GM19193 (cell line): Measurements from ENCODE around the gene MYOCD.

Experiments
- POLR2A ChIP-seq: IDR thresholded peaks from 4 replicates; pipeline ENCODE4 v1.6.1; 2011; ENCODE audit not compliant: insufficient read depth, insufficient read length; ENCODE audit errors: extremely low read depth

The MYOCD gene

GRCh38 chr17:12744298-12744697 lies 78.6 kb downstream of the MYOCD start:
- TF ChIP-seq POLR2A, result no peak

GRCh38 chr17:12744786-12745185 lies 79.1 kb downstream of the MYOCD start:
- TF ChIP-seq POLR2A, result no peak

GRCh38 chr17:12745486-12745885 lies 79.8 kb downstream of the MYOCD start:
- TF ChIP-seq POLR2A, result no peak

- no peak for TF ChIP-seq POLR2A
Observed at GRCh38 chr17:12756786-12757185, 91.1 kb downstream of the MYOCD start.

- no peak for TF ChIP-seq POLR2A
Observed at GRCh38 chr17:12759090-12759489, 93.4 kb downstream of the MYOCD start.

GRCh38 chr17:12765548-12765947 lies 99.9 kb downstream of the MYOCD start:
- no peak for TF ChIP-seq POLR2A

GRCh38 chr17:12768255-12768654 lies 102.6 kb downstream of the MYOCD start:
- no peak for TF ChIP-seq POLR2A

GRCh38 chr17:12769981-12770380 lies 104.3 kb downstream of the MYOCD start:
- TF ChIP-seq POLR2A, result no peak

GRCh38 chr17:12773153-12773552 lies 107.5 kb downstream of the MYOCD start:
- no peak for TF ChIP-seq POLR2A

GRCh38 chr17:12789075-12789480 lies 123.4 kb downstream of the MYOCD start:
- no peak for TF ChIP-seq POLR2A

- no peak for TF ChIP-seq POLR2A
Observed at GRCh38 chr17:12789481-12790248, 124.0 kb downstream of the MYOCD start, which contains the start of gene ARHGAP44. TSS of gene ARHGAP44 (plus strand) at chr17:12789498. CDS start at chr17:12789839, 341 bp downstream.

- no peak for TF ChIP-seq POLR2A
Observed at GRCh38 chr17:12790249-12791106, 124.8 kb downstream of the MYOCD start.

GRCh38 chr17:12794919-12795532 lies 129.3 kb downstream of the MYOCD start:
- no peak for TF ChIP-seq POLR2A

GRCh38 chr17:12800855-12801365 lies 135.2 kb downstream of the MYOCD start:
- TF ChIP-seq POLR2A, result no peak

- TF ChIP-seq POLR2A, result no peak
Observed at GRCh38 chr17:12806630-12807029, 140.9 kb downstream of the MYOCD start.
